GM23338 (cell line): ENCODE data around the gene LONP1. TPM values are rescaled to one million over a fixed set of nuclear protein-coding genes. Genes with fewer than 3 reads are reported as not detected.

ENCODE experiments used
- ATAC-seq: fragments of 200-7000 bp; cut with Tn5 transposase; 3 replicates; pipeline ENCODE4 v1.9.1; 2020
- DNase-seq: peaks from one replicate; pipeline ENCODE4 v3.0.0-alpha.2; 2015; ENCODE audit warnings: low spot score
- H2AFZ ChIP-seq: fragments of 200-600 bp; sonication (generic); 2 replicates; pipeline ENCODE4 v1.8.0; 2016; ENCODE audit warnings: antibody characterized with exemption, mild to moderate bottlenecking, moderate library complexity
- H3F3A ChIP-seq: fragments of 200-600 bp; sonication (generic); replicated peaks from 2 replicates; pipeline ENCODE4 v1.8.0; 2017; ENCODE audit warnings: antibody characterized with exemption, mixed run types, low read depth
- H3K27ac ChIP-seq: fragments of 200-600 bp; sonication (generic); 2 replicates; pipeline ENCODE4 v1.6.1; 2016; ENCODE audit warnings: low read depth
- H3K27me3 ChIP-seq: fragments of 200-600 bp; sonication (generic); 2 replicates; pipeline ENCODE4 v1.8.0; 2016; ENCODE audit warnings: mild to moderate bottlenecking, mixed run types, moderate library complexity; ENCODE audit not compliant: insufficient read depth
- H3K36me3 ChIP-seq: fragments of 200-600 bp; sonication (generic); 2 replicates; pipeline ENCODE4 v1.8.0; 2016; ENCODE audit warnings: mild to moderate bottlenecking; ENCODE audit not compliant: insufficient read depth
- H3K4me1 ChIP-seq: fragments of 200-600 bp; sonication (generic); 2 replicates; pipeline ENCODE4 v1.8.0; 2016; ENCODE audit warnings: mild to moderate bottlenecking, moderate library complexity; ENCODE audit not compliant: insufficient read depth
- H3K4me2 ChIP-seq: fragments of 200-600 bp; sonication (generic); 2 replicates; pipeline ENCODE4 v1.7.1; 2017; ENCODE audit warnings: mixed run types
- H3K4me3 ChIP-seq: fragments of 200-600 bp; sonication (generic); 2 replicates; pipeline ENCODE4 v1.6.1; 2016; ENCODE audit warnings: mixed run types
- H3K79me2 ChIP-seq: fragments of 200-600 bp; sonication (generic); replicated peaks from 2 replicates; pipeline ENCODE4 v1.8.0; 2017; ENCODE audit warnings: mild to moderate bottlenecking; ENCODE audit not compliant: insufficient read depth
- H3K9me2 ChIP-seq: fragments of 200-600 bp; sonication (generic); 2 replicates; pipeline ENCODE4 v1.8.0; 2017; ENCODE audit not compliant: insufficient read depth
- H4K20me1 ChIP-seq: fragments of 200-600 bp; sonication (generic); replicated peaks from 2 replicates; pipeline ENCODE4 v1.8.0; 2017; ENCODE audit warnings: mild to moderate bottlenecking; ENCODE audit not compliant: insufficient read depth
- H3K27ac Mint-ChIP-seq: 2 replicates; pipeline ENCODE4 v1.8.0; 2020; ENCODE audit warnings: inconsistent platforms, mild to moderate bottlenecking, moderate library complexity, mixed read lengths
- H3K27me3 Mint-ChIP-seq: 3 replicates; pipeline ENCODE4 v1.8.0; 2022; ENCODE audit warnings: low read depth, mild to moderate bottlenecking, moderate library complexity, mixed read lengths, inconsistent platforms; ENCODE audit not compliant: insufficient read depth, poor library complexity
- H3K36me3 Mint-ChIP-seq: 3 replicates; pipeline ENCODE4 v1.8.0; 2021; ENCODE audit warnings: low read depth, mild to moderate bottlenecking, inconsistent platforms, moderate library complexity, mixed read lengths
- H3K4me1 Mint-ChIP-seq: 3 replicates; pipeline ENCODE4 v1.8.0; 2020; ENCODE audit warnings: mild to moderate bottlenecking, inconsistent platforms, mixed read lengths
- H3K4me3 Mint-ChIP-seq: 3 replicates; pipeline ENCODE4 v1.8.0; 2021; ENCODE audit warnings: moderate library complexity, mild to moderate bottlenecking, inconsistent platforms, mixed read lengths
- H3K9me3 Mint-ChIP-seq: 3 replicates; pipeline ENCODE4 v1.8.0; 2020; ENCODE audit warnings: moderate library complexity, mild to moderate bottlenecking, inconsistent platforms, mixed read lengths
- CREB1 ChIP-seq: fragments of 250-450 bp; sonication (Bioruptor Pico); IDR thresholded peaks from 2 replicates; pipeline ENCODE4 v1.5.0; 2020; ENCODE audit warnings: low read depth, mild to moderate bottlenecking, moderate library complexity
- EZH2 ChIP-seq: fragments of 200-600 bp; sonication (generic); IDR thresholded peaks from one replicate; pipeline ENCODE4 v1.8.0; 2017; ENCODE audit warnings: antibody characterized with exemption, mild to moderate bottlenecking, low read depth; ENCODE audit not compliant: unreplicated experiment
- JUNB ChIP-seq: IDR thresholded peaks from one replicate; pipeline ENCODE4 v1.6.1; 2016; ENCODE audit warnings: antibody characterized with exemption; ENCODE audit not compliant: unreplicated experiment
- NANOG ChIP-seq: IDR thresholded peaks from 2 replicates; pipeline ENCODE4 v1.6.1; 2016; ENCODE audit warnings: antibody characterized with exemption, borderline replicate concordance
- POLR2AphosphoS5 ChIP-seq: IDR thresholded peaks from 2 replicates; pipeline ENCODE4 v1.6.1; 2016; ENCODE audit warnings: antibody characterized with exemption, low read depth
- STAT1 ChIP-seq: IDR thresholded peaks from one replicate; pipeline ENCODE4 v1.6.1; 2016; ENCODE audit warnings: antibody characterized with exemption; ENCODE audit not compliant: unreplicated experiment
- ZNF114 ChIP-seq: fragments of 250-450 bp; sonication (Bioruptor Pico); IDR thresholded peaks from 2 replicates; pipeline ENCODE4 v1.5.0; 2020; ENCODE audit warnings: mild to moderate bottlenecking, moderate library complexity
- polyA plus RNA-seq: library from polyadenylated mRNA; unstranded; fragments of >200 nt; fragmentation: Nextera tagmentation; extraction: Ambion mirVana; gene quantifications from 2 replicates; pipeline ENCODE4 v1.2.1, GENCODE V29; 2016
- total RNA-seq: library from RNA; depleted of rRNA; stranded (reverse); fragments of >200 nt; shearing (Covaris generic); gene quantifications from 2 replicates; pipeline ENCODE4 v1.2.3, GENCODE V29; 2014
- TF ChIP-seq, protein P1 (sequence below): fragments of 250-450 bp; sonication (Bioruptor Pico); IDR thresholded peaks from 2 replicates; pipeline ENCODE4 v1.5.0; 2020; ENCODE audit warnings: mild to moderate bottlenecking, moderate library complexity

LONP1 gene
- total and polyA plus RNA-seq, 2 experiments from 2014 or later: 68.6 to 137 TPM

DNA sequence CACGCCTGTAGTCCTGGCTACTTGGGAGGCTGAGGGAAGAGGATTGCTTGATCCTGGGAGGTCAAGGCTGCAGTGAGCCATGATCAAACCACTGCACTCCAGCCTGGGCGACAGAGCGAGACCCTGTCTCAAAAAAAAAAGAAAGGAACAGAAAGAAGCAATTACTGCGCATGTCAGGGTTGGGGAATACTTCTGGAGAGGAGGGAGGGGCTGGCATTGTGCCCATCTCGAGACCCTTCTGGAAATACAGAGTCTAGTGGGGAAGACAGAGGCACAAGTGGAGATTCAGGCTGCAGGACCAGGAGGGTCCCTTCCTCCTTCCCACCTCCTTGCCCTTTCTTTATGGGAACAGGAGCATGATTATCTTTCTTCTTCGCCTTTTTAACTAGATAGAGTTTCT lies 33.8 kb upstream of the LONP1 start:
- H3K9me2 ChIP-seq: no peaks in the 10 kb centered on the region
- H3K36me3 Mint-ChIP-seq: no peaks in the 10 kb centered on the region

More for the DNA sequence above, 33.8 kb upstream of the LONP1 start:
- ATAC-seq (no peak), DNase-seq (no peak)
- H3K4me3 Mint-ChIP-seq: no peak overlapping the region
- no peaks in the 10 kb centered on the region for H3K4me1 ChIP-seq
- no peaks in the 10 kb centered on the region for H3K4me1 Mint-ChIP-seq
- no peaks in the 10 kb centered on the region for H3K9me3 Mint-ChIP-seq
- H3F3A ChIP-seq: no peaks in the 10 kb centered on the region
- H3K4me2 ChIP-seq: no peak overlapping the region
- H2AFZ ChIP-seq: no peak overlapping the region
- no peak overlapping the region for H3K4me3 ChIP-seq
- H3K27me3 Mint-ChIP-seq: peaks cover 10% of the 10 kb centered on the region
- H3K79me2 ChIP-seq: no peaks in the 10 kb centered on the region
- no peaks in the 10 kb centered on the region for H4K20me1 ChIP-seq
- no peaks in the 10 kb centered on the region for H3K27me3 ChIP-seq
- no peak overlapping the region for H3K27ac ChIP-seq
- TF ChIP-seq CREB1 (CRISPR knock-in tag) (no peak), JUNB (no peak), STAT1 (no peak), POLR2AphosphoS5 (no peak), EZH2 (no peak), NANOG (no peak), ZNF114 (CRISPR knock-in tag) (no peak)
- TF ChIP-seq, protein P1, sequence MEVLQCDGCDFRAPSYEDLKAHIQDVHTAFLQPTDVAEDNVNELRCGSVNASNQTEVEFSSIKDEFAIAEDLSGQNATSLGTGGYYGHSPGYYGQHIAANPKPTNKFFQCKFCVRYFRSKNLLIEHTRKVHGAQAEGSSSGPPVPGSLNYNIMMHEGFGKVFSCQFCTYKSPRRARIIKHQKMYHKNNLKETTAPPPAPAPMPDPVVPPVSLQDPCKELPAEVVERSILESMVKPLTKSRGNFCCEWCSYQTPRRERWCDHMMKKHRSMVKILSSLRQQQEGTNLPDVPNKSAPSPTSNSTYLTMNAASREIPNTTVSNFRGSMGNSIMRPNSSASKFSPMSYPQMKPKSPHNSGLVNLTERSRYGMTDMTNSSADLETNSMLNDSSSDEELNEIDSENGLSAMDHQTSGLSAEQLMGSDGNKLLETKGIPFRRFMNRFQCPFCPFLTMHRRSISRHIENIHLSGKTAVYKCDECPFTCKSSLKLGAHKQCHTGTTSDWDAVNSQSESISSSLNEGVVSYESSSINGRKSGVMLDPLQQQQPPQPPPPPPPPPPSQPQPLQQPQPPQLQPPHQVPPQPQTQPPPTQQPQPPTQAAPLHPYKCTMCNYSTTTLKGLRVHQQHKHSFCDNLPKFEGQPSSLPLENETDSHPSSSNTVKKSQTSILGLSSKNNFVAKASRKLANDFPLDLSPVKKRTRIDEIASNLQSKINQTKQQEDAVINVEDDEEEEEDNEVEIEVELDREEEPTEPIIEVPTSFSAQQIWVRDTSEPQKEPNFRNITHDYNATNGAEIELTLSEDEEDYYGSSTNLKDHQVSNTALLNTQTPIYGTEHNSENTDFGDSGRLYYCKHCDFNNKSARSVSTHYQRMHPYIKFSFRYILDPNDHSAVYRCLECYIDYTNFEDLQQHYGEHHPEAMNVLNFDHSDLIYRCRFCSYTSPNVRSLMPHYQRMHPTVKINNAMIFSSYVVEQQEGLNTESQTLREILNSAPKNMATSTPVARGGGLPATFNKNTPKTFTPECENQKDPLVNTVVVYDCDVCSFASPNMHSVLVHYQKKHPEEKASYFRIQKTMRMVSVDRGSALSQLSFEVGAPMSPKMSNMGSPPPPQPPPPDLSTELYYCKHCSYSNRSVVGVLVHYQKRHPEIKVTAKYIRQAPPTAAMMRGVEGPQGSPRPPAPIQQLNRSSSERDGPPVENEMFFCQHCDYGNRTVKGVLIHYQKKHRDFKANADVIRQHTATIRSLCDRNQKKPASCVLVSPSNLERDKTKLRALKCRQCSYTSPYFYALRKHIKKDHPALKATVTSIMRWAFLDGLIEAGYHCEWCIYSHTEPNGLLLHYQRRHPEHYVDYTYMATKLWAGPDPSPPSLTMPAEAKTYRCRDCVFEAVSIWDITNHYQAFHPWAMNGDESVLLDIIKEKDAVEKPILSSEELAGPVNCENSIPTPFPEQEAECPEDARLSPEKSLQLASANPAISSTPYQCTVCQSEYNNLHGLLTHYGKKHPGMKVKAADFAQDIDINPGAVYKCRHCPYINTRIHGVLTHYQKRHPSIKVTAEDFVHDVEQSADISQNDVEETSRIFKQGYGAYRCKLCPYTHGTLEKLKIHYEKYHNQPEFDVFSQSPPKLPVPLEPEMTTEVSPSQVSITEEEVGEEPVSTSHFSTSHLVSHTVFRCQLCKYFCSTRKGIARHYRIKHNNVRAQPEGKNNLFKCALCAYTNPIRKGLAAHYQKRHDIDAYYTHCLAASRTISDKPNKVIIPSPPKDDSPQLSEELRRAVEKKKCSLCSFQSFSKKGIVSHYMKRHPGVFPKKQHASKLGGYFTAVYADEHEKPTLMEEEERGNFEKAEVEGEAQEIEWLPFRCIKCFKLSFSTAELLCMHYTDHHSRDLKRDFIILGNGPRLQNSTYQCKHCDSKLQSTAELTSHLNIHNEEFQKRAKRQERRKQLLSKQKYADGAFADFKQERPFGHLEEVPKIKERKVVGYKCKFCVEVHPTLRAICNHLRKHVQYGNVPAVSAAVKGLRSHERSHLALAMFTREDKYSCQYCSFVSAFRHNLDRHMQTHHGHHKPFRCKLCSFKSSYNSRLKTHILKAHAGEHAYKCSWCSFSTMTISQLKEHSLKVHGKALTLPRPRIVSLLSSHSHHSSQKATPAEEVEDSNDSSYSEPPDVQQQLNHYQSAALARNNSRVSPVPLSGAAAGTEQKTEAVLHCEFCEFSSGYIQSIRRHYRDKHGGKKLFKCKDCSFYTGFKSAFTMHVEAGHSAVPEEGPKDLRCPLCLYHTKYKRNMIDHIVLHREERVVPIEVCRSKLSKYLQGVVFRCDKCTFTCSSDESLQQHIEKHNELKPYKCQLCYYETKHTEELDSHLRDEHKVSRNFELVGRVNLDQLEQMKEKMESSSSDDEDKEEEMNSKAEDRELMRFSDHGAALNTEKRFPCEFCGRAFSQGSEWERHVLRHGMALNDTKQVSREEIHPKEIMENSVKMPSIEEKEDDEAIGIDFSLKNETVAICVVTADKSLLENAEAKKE (CRISPR knock-in tag): no peak
- H3K36me3 ChIP-seq: no peaks in the 10 kb centered on the region
- H3K27ac Mint-ChIP-seq: no peak overlapping the region
